ENCODE measurements around the gene TACR2. TPM values are rescaled to one million over a fixed set of nuclear protein-coding genes. Genes with fewer than 3 reads are reported as not detected.

The TACR2 gene
- total RNA-seq, 1 experiment from 2014 or later, result 0.21 TPM

- DNase-seq (ENCODE audit: low read depth, low spot score) (no peak), ATAC-seq (no peak)
- intact Hi-C loops (cut with micrococcal nuclease; ENCODE audit: unreplicated experiment), result no loop called here
- no TSS peak for BruUV-seq (replicated peaks)
- H3K27me3 ChIP-seq (ENCODE audit: control insufficient read depth, insufficient read depth, low read length), result no peaks in the 10 kb centered on the region
- H3K4me3 ChIP-seq (ENCODE audit: low read depth in 2 of 2, low read length in 2 of 2), result no peak overlapping the region
- H3K4me1 ChIP-seq (ENCODE audit: control insufficient read depth, insufficient read depth, low read length), result no peaks in the 10 kb centered on the region
- CTCF ChIA-PET, result interaction anchor here (0.6 kb wide), 1 partner anchor 116 kb away, joined by 3 read pairs; no protein-coding TSS in a partner anchor
- POLR2A ChIA-PET, result no interaction called here
- no peaks in the 10 kb centered on the region for H3K36me3 ChIP-seq (ENCODE audit: control insufficient read depth, insufficient read depth, low read length)
- H3K27ac ChIP-seq (ENCODE audit: low read length), result no peak overlapping the region
- in situ Hi-C loops (cut with HindIII; ENCODE audit: low pct_unique_long_range_greater_than_20kb, low sequenced_read_pairs), result no loop called here
- H3K9me3 ChIP-seq (ENCODE audit: control insufficient read depth, insufficient read depth, low read depth, low read length), result no peaks in the 10 kb centered on the region
- TF ChIP-seq SIN3A (IDR thresholded peaks at IDR 0.05; ENCODE audit: borderline replicate concordance, insufficient read depth, low read depth, low read length) (no peak), TCF7L2 (IDR thresholded peaks at IDR 0.05; ENCODE audit: low read depth, low read length) (no peak), REST (IDR thresholded peaks at IDR 0.05; ENCODE audit: insufficient read depth in 1 of 2, low read depth in 2 of 2, low read length in 1 of 2) (no peak), POLR2AphosphoS5 (IDR thresholded peaks at IDR 0.05; ENCODE audit: low read depth, low read length) (no peak), CTCF (IDR thresholded peaks at IDR 0.05) (no peak)
Measured at GRCh38 chr10:69374931-69375306, 41.8 kb downstream of the TACR2 start.

- no peaks in the 10 kb centered on the region for H3K27me3 ChIP-seq (ENCODE audit: control insufficient read depth, insufficient read depth, low read length)
- intact Hi-C loops (cut with micrococcal nuclease; ENCODE audit: unreplicated experiment) (no loop called here), in situ Hi-C loops (cut with HindIII; ENCODE audit: low pct_unique_long_range_greater_than_20kb, low sequenced_read_pairs) (no loop called here)
- TF ChIP-seq REST (IDR thresholded peaks at IDR 0.05; ENCODE audit: insufficient read depth in 1 of 2, low read depth in 2 of 2, low read length in 1 of 2) (no peak), POLR2AphosphoS5 (IDR thresholded peaks at IDR 0.05; ENCODE audit: low read depth, low read length) (no peak), SIN3A (IDR thresholded peaks at IDR 0.05; ENCODE audit: borderline replicate concordance, insufficient read depth, low read depth, low read length) (no peak), TCF7L2 (IDR thresholded peaks at IDR 0.05; ENCODE audit: low read depth, low read length) (no peak), CTCF (IDR thresholded peaks at IDR 0.05) (no peak)
- H3K4me3 ChIP-seq (ENCODE audit: low read depth in 2 of 2, low read length in 2 of 2), result no peak overlapping the region
- no peak for DNase-seq (ENCODE audit: low read depth, low spot score)
- H3K36me3 ChIP-seq (ENCODE audit: control insufficient read depth, insufficient read depth, low read length), result no peaks in the 10 kb centered on the region
- no peaks in the 10 kb centered on the region for H3K9me3 ChIP-seq (ENCODE audit: control insufficient read depth, insufficient read depth, low read depth, low read length)
- no peak for ATAC-seq
- ChIA-PET POLR2A (no interaction called here), CTCF (no interaction called here)
- no peaks in the 10 kb centered on the region for H3K4me1 ChIP-seq (ENCODE audit: control insufficient read depth, insufficient read depth, low read length)
- no TSS peak for BruUV-seq (replicated peaks)
- no peak overlapping the region for H3K27ac ChIP-seq (ENCODE audit: low read length)
Measured at GRCh38 chr10:69374242-69374641, 42.5 kb downstream of the TACR2 start.

All from Panc1 (cell line).